ENCODE measurements around the gene PRR19. TPM values are rescaled to one million over a fixed set of nuclear protein-coding genes. Genes with fewer than 3 reads are reported as not detected.

Gene PRR19
- total and polyA plus RNA-seq, 4 donors: 0.23 to 1.0 (median 0.77) TPM

- no peak overlapping the region for H3K9ac ChIP-seq (ENCODE audit: insufficient read depth in 1 of 2, low read length in 2 of 2)
- H3K36me3 ChIP-seq (ENCODE audit: control insufficient read depth in 4 of 4, insufficient read depth in 4 of 4, low read length in 4 of 4): no peaks in the 10 kb centered on the region
- peaks cover 0 to 17% (median 10%) of the 10 kb centered on the region in 5 donors for H3K4me1 ChIP-seq (ENCODE audit: control insufficient read depth in 5 of 5, insufficient read depth in 5 of 5, low read length in 5 of 5)
- WGBS, 2 donors: 72 to 79% methylated on average over 9 of the region's 9 CpGs
- H3K9me3 ChIP-seq (ENCODE audit: control insufficient read depth in 4 of 4, insufficient read depth in 3 of 4, low read length in 3 of 4): peaks cover 0 to 2% (median 0%) of the 10 kb centered on the region in 4 donors
- ATAC-seq (ENCODE audit: insufficient read depth, low FRiP score): no peak
- H3K27me3 ChIP-seq (ENCODE audit: control insufficient read depth in 3 of 3, insufficient read depth in 3 of 3, low read length in 2 of 3): peaks cover 7 to 21% (median 20%) of the 10 kb centered on the region in 3 donors
- no peak overlapping the region for H3K4me3 ChIP-seq
- no peak for TF ChIP-seq CTCF (IDR thresholded peaks at IDR 0.05; ENCODE audit: control extremely low read depth, extremely low read depth)
- no peak overlapping the region for H3K27ac ChIP-seq (ENCODE audit: low read depth in 1 of 2, low read length in 1 of 2)
- no peak for DNase-seq
These were observed 20.4 kb downstream of the PRR19 start for GRCh38 chr19:42322305-42322704.

GRCh38 chr19:42323473-42323851 is 21.5 kb downstream of the PRR19 start:
- Histone ChIP-seq H3K4me1 (ENCODE audit: control insufficient read depth in 5 of 5, insufficient read depth in 5 of 5, low read length in 5 of 5) (peaks cover 0 to 20% (median 14%) of the 10 kb centered on the region in 5 donors), H3K4me3 (no peak overlapping the region), H3K36me3 (ENCODE audit: control insufficient read depth in 4 of 4, insufficient read depth in 4 of 4, low read length in 4 of 4) (no peaks in the 10 kb centered on the region), H3K27me3 (ENCODE audit: control insufficient read depth in 3 of 3, insufficient read depth in 3 of 3, low read length in 2 of 3) (peaks cover 7 to 21% (median 20%) of the 10 kb centered on the region in 3 donors), H3K27ac (ENCODE audit: low read depth in 1 of 2, low read length in 1 of 2) (no peak overlapping the region), H3K9ac (ENCODE audit: insufficient read depth in 1 of 2, low read length in 2 of 2) (no peak overlapping the region), H3K9me3 (ENCODE audit: control insufficient read depth in 4 of 4, insufficient read depth in 3 of 4, low read length in 3 of 4) (peaks cover 0 to 2% (median 0%) of the 10 kb centered on the region in 4 donors)
- DNase-seq (no peak), ATAC-seq (ENCODE audit: insufficient read depth, low FRiP score) (no peak)
- WGBS, 2 donors: 23 to 24% methylated on average over 29 of the region's 29 CpGs
- no peak for TF ChIP-seq CTCF (IDR thresholded peaks at IDR 0.05; ENCODE audit: control extremely low read depth, extremely low read depth)

- Histone ChIP-seq H3K4me3 (no peak overlapping the region), H3K4me1 (ENCODE audit: control insufficient read depth in 5 of 5, insufficient read depth in 5 of 5, low read length in 5 of 5) (peaks cover 0 to 20% (median 15%) of the 10 kb centered on the region in 5 donors), H3K27me3 (ENCODE audit: control insufficient read depth in 3 of 3, insufficient read depth in 3 of 3, low read length in 2 of 3) (peaks cover 7 to 21% (median 20%) of the 10 kb centered on the region in 3 donors), H3K9me3 (ENCODE audit: control insufficient read depth in 4 of 4, insufficient read depth in 3 of 4, low read length in 3 of 4) (peaks cover 0 to 2% (median 0%) of the 10 kb centered on the region in 4 donors), H3K27ac (ENCODE audit: low read depth in 1 of 2, low read length in 1 of 2) (no peak overlapping the region), H3K9ac (ENCODE audit: insufficient read depth in 1 of 2, low read length in 2 of 2) (no peak overlapping the region), H3K36me3 (ENCODE audit: control insufficient read depth in 4 of 4, insufficient read depth in 4 of 4, low read length in 4 of 4) (no peaks in the 10 kb centered on the region)
- no peak for DNase-seq
- ATAC-seq (ENCODE audit: insufficient read depth, low FRiP score): no peak
- TF ChIP-seq CTCF (IDR thresholded peaks at IDR 0.05; ENCODE audit: control extremely low read depth, extremely low read depth): no peak
- 5 to 6% methylated on average over 48 to 92 of the region's 92 CpGs for WGBS, 2 donors
These were observed 22.1 kb downstream of the PRR19 start for GRCh38 chr19:42323852-42324654.
